Gastrocnemius medialis (tissue), 4 donors: ENCODE results near the gene DBN1. TPM values are rescaled to one million over a fixed set of nuclear protein-coding genes. Genes with fewer than 3 reads are reported as not detected.

ENCODE experiments used
- ATAC-seq, 2 donors: fragments of 150-250 bp; one replicate each; pipeline ENCODE4 v1.9.1; 2016
- DNase-seq, 2 donors: peaks; one replicate each; pipeline ENCODE4 v3.0.0-alpha.2; 2019
- H3K27ac ChIP-seq, 4 donors: fragments of 200-600 bp; sonication (generic); 1 replicate in 1 of 4; 2 replicates in 3 of 4; pipeline ENCODE4 v1.5.1; 2016 to 2018; ENCODE audit warnings: mild to moderate bottlenecking in 2 of 4, moderate library complexity in 1 of 4
- H3K27me3 ChIP-seq, 3 donors: fragments of 200-600 bp; sonication (generic) in 2 of 3; 1 replicate in 1 of 3; 2 replicates in 2 of 3; pipeline versions ENCODE4 v1.5.1 to v1.6.0; 2016 to 2019; ENCODE audit warnings: mild to moderate bottlenecking in 1 of 3, moderate library complexity in 1 of 3
- H3K36me3 ChIP-seq, 2 donors: fragments of 200-600 bp; sonication (generic) in 1 of 2; one replicate each; pipeline ENCODE4 v1.5.1; 2017 to 2018
- H3K4me1 ChIP-seq, 2 donors: fragments of 200-600 bp; sonication (generic) in 1 of 2; one replicate each; pipeline ENCODE4 v1.5.1; 2016 to 2017; ENCODE audit warnings: mild to moderate bottlenecking in 2 of 2
- H3K4me3 ChIP-seq, 4 donors: fragments of 200-600 bp; sonication (generic) in 3 of 4; 1 replicate in 1 of 4; 2 replicates in 3 of 4; pipeline ENCODE4 v1.5.1; 2016 to 2019; ENCODE audit warnings: mild to moderate bottlenecking in 2 of 4
- H3K9me3 ChIP-seq, 3 donors: fragments of 200-600 bp; sonication (generic) in 2 of 3; 1 replicate in 1 of 3; 2 replicates in 2 of 3; pipeline ENCODE4 v1.5.1; 2016 to 2019
- POLR2A ChIP-seq, 2 donors: fragments of 450-650 bp; IDR thresholded peaks; one replicate each; pipeline ENCODE4 v1.6.1; 2017; ENCODE audit warnings: antibody characterized with exemption in 2 of 2, mild to moderate bottlenecking in 2 of 2, moderate library complexity in 2 of 2
- in situ Hi-C, 4 donors: fragments of 200-750 bp; cut with MboI; loops; one replicate each; pipeline versions ENCODE4 v1.15.0 to v1.8.0; 2017; ENCODE audit warnings: low sequenced_read_pairs in 4 of 4
- intact Hi-C: fragments of 100-400 bp; cut with DNase I; formaldehyde crosslinking; loops from one replicate; pipeline ENCODE4 v1.15.1; 2023; ENCODE audit warnings: low total_unique reads
- total RNA-seq, 4 donors: library from RNA; depleted of rRNA; stranded (reverse); fragments of >200 nt; gene quantifications; one replicate each; pipeline versions ENCODE4 v1.1.0 to v1.2.3, GENCODE V29; 2016
- TF ChIP-seq, protein P1 (sequence below), 5 experiments: fragments of 450-650 bp in 3 of 5; fragments of 200-600 bp in 2 of 5; sonication (generic) in 2 of 5; IDR thresholded peaks in 4 of 5; conservative IDR thresholded peaks in 1 of 5; 1 replicate in 4 of 5; 2 replicates in 1 of 5; pipeline ENCODE4 v1.5.1; 2016 to 2019; ENCODE audit warnings: antibody characterized with exemption in 5 of 5, mild to moderate bottlenecking in 3 of 5, moderate library complexity in 3 of 5

Gene DBN1
- total RNA-seq, 4 donors from 2014 or later: 16.3 to 27.5 (median 23.2) TPM

DNA sequence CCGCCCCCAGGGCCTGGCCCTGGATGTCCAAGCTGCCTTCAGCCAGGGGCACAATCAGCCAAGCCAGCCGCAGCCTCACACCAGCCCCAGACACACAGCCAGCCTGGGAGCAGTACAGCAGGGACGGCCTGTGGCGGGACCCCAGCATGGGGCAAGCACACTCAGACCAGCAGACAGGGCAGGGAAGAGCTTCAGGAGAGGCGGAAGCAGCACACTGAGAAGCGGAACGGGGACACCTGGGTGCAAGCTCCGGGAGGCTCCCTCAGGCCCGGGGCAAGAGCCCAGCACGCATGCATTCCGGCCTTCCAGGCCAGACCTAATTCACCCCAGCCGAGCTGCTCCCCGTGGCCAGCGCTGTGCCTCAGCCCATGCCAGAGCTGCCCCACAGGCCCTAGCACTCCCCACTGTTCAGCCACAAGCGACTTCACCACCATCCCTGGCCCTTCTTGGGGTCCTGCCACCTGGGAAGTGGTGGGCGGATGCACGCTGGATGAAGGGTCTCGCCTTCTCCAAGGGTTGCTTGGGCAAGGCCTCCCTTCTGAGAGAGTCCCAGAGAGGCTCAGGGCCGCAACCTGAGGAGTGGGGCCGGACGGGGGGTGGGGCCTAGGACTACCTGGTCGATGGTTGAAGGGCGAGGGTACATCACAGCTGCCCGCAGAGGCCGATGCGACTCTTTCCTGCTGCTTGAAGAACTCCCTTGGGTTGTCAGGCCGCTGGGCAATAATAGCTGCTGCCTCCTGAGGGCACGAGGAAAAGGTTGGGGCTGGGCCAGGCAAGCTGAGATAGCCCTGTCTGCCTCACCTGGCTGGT lies 13.4 kb downstream of the DBN1 start:
- intact Hi-C loops: loop anchor here (5.0 to 10.0 kb wide), 2 partner anchors 148 to 345 kb away; partner anchors contain the start of gene MXD3
- Histone ChIP-seq H3K4me3 (no peak overlapping the region), H3K9me3 (no peaks in the 10 kb centered on the region), H3K27ac (no peak overlapping the region), H3K36me3 (no peaks in the 10 kb centered on the region), H3K27me3 (no peaks in the 10 kb centered on the region), H3K4me1 (peaks cover 4 to 17% of the 10 kb centered on the region in 2 donors)
- ATAC-seq (no peak), DNase-seq (no peak)
- no peak for TF ChIP-seq POLR2A (IDR thresholded peaks at IDR 0.05)
- TF ChIP-seq, protein P1, sequence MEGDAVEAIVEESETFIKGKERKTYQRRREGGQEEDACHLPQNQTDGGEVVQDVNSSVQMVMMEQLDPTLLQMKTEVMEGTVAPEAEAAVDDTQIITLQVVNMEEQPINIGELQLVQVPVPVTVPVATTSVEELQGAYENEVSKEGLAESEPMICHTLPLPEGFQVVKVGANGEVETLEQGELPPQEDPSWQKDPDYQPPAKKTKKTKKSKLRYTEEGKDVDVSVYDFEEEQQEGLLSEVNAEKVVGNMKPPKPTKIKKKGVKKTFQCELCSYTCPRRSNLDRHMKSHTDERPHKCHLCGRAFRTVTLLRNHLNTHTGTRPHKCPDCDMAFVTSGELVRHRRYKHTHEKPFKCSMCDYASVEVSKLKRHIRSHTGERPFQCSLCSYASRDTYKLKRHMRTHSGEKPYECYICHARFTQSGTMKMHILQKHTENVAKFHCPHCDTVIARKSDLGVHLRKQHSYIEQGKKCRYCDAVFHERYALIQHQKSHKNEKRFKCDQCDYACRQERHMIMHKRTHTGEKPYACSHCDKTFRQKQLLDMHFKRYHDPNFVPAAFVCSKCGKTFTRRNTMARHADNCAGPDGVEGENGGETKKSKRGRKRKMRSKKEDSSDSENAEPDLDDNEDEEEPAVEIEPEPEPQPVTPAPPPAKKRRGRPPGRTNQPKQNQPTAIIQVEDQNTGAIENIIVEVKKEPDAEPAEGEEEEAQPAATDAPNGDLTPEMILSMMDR (IDR thresholded peaks at IDR 0.05 in 4 of 5, conservative IDR thresholded peaks at IDR 0.05 in 1 of 5): no peak
- in situ Hi-C loops: loop anchor here in 2 of 4 donors (5.0 to 10.0 kb wide), 2 partner anchors 55 to 68 kb away; partner anchors contain the start of genes F12 (in 1 of the 2) and PFN3 (in 1 of the 2)

DNA sequence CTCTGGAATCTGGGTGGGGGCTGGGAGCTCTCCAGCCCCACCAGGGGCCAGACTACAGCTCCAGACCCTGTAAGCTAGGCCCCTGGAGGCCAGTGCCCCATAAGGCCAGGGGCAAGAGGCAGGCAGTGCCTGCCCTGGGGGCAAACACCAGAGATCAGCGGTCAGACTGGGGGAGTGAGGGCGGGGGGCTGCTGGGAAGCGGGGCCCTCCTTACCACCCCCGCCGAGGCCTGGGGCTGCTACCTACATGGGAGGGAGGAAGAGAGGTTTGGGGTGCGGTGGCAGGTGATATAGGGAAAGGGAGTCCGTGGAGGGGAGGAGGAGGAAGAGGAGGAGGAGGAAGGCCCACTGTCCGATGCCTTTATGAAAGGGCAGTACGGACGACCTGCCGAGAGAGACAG lies 14.1 kb downstream of the DBN1 start:
- in situ Hi-C loops (loop anchor here in 1 of 4 donors (10.0 kb wide), 1 partner anchor 55 kb away; the partner anchor contains the start of genes F12 and PFN3), intact Hi-C loops (loop anchor here (5.0 to 10.0 kb wide), 2 partner anchors 147 to 345 kb away; partner anchors contain the start of gene MXD3)
- Histone ChIP-seq H3K27me3 (no peaks in the 10 kb centered on the region), H3K36me3 (no peaks in the 10 kb centered on the region), H3K27ac (no peak overlapping the region), H3K9me3 (no peaks in the 10 kb centered on the region), H3K4me1 (peaks cover 4 to 19% of the 10 kb centered on the region in 2 donors), H3K4me3 (no peak overlapping the region)
- ATAC-seq (no peak), DNase-seq (no peak)
- TF ChIP-seq, protein P1 (IDR thresholded peaks at IDR 0.05 in 4 of 5, conservative IDR thresholded peaks at IDR 0.05 in 1 of 5): no peak
- no peak for TF ChIP-seq POLR2A (IDR thresholded peaks at IDR 0.05)

DNA sequence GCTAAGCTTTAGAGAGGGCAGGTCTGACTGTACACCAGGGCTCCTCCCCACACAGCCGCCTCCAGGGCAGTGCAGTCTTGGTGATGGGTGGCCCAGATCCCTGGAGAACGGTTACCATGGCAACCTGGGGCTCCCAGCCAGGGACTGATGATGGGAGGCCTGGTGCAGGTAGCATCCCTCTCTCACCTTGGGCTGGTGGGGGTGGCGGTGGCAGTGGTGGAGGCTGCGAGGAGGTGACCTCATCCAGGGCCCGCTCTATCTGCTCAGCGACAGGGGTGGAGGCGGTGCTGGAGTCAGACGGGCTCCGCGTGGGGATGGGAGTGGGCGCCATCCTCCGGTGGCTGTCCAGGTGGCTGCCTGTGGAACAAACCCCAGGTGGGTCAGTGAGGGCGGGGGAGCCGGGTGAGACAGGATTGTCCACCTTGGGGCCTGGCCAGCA lies 14.5 kb downstream of the DBN1 start:
- no peaks in the 10 kb centered on the region for H3K36me3 ChIP-seq
- H3K27me3 ChIP-seq: no peaks in the 10 kb centered on the region
- intact Hi-C loops: loop anchor here (5.0 to 10.0 kb wide), 2 partner anchors 147 to 344 kb away; partner anchors contain the start of gene MXD3

DNA sequence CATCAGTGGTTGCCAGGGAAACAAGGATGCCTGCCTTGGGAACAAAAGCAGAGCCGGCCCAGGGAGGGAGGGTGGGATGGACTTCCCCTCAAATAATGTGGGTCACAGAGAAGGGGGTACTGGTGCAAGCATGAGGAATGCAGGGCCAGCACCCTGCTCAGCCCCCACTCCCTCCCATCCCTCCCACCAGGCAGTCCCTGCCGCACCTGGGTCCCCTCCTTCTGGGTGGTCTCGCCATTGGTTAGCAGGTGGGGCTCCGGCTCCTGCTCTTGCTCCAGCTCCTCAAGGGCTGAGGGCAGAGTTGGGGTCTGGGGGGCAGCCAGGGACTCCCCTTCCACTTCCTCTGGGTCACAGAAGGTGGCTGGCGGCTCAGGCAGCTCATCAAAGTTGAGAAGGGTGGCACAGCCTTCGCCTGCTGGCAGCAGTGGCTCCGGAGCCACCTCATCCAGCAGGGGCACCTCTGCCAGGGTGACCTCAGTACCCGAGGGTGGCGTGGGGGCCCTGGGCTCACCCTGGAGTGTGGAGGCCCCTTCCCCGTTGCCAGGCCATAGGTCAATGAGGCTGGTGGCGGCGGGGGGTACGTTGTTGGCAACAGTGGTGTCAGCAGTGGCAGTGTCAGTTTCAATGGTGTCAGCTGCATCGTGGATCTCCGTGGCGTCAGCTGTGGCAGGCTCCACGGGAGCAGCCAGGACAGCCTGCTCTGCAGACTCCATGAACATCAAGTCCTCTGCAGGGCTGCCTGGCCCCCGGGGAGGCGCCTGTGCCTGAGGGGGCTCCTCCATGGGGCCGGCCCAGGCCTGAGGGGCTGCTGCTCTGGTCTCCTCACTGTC lies 15.4 kb downstream of the DBN1 start:
- no peak overlapping the region for H3K27ac ChIP-seq

More for the DNA sequence above, 14.5 kb downstream of the DBN1 start:
- no peak overlapping the region for H3K4me3 ChIP-seq
- DNase-seq: no peak
- no peak for ATAC-seq
- H3K27ac ChIP-seq: no peak overlapping the region
- TF ChIP-seq POLR2A (IDR thresholded peaks at IDR 0.05): no peak
- TF ChIP-seq, protein P1 (IDR thresholded peaks at IDR 0.05 in 4 of 5, conservative IDR thresholded peaks at IDR 0.05 in 1 of 5): no peak
- peaks cover 6 to 23% of the 10 kb centered on the region in 2 donors for H3K4me1 ChIP-seq
- H3K9me3 ChIP-seq: no peaks in the 10 kb centered on the region
- in situ Hi-C loops: loop anchor here in 1 of 4 donors (10.0 kb wide), 1 partner anchor 54 kb away; the partner anchor contains the start of genes F12 and PFN3

More for the DNA sequence above, 15.4 kb downstream of the DBN1 start:
- DNase-seq (no peak), ATAC-seq (no peak)
- Histone ChIP-seq H3K9me3 (no peaks in the 10 kb centered on the region), H3K27me3 (peaks cover 0 to 3% (median 2%) of the 10 kb centered on the region in 3 donors), H3K4me3 (no peak overlapping the region), H3K36me3 (no peaks in the 10 kb centered on the region), H3K4me1 (peaks cover 9 to 25% of the 10 kb centered on the region in 2 donors)
- in situ Hi-C loops (loop anchor here in 1 of 4 donors (10.0 kb wide), 1 partner anchor 53 kb away; the partner anchor contains the start of genes F12 and PFN3), intact Hi-C loops (loop anchor here (2.0 to 10.0 kb wide), 3 partner anchors 21 to 343 kb away; partner anchors contain the start of gene MXD3)
- no peak for TF ChIP-seq POLR2A (IDR thresholded peaks at IDR 0.05)
- TF ChIP-seq, protein P1 (IDR thresholded peaks at IDR 0.05 in 4 of 5, conservative IDR thresholded peaks at IDR 0.05 in 1 of 5): no peak
